Gastrocnemius medialis (tissue), 4 donors: ENCODE results near the gene PLA2G2E. TPM values are rescaled to one million over a fixed set of nuclear protein-coding genes. Genes with fewer than 3 reads are reported as not detected.

Experiments
- ATAC-seq, 2 donors: fragments of 150-250 bp; one replicate each; pipeline ENCODE4 v1.9.1; 2016
- DNase-seq, 2 donors: peaks; one replicate each; pipeline ENCODE4 v3.0.0-alpha.2; 2019
- H3K27ac ChIP-seq, 4 donors: fragments of 200-600 bp; sonication (generic); 1 replicate in 1 of 4; 2 replicates in 3 of 4; pipeline ENCODE4 v1.5.1; 2016 to 2018; ENCODE audit warnings: mild to moderate bottlenecking in 2 of 4, moderate library complexity in 1 of 4
- H3K27me3 ChIP-seq, 3 donors: fragments of 200-600 bp; sonication (generic) in 2 of 3; 1 replicate in 1 of 3; 2 replicates in 2 of 3; pipeline versions ENCODE4 v1.5.1 to v1.6.0; 2016 to 2019; ENCODE audit warnings: mild to moderate bottlenecking in 1 of 3, moderate library complexity in 1 of 3
- H3K36me3 ChIP-seq, 2 donors: fragments of 200-600 bp; sonication (generic) in 1 of 2; one replicate each; pipeline ENCODE4 v1.5.1; 2017 to 2018
- H3K4me1 ChIP-seq, 2 donors: fragments of 200-600 bp; sonication (generic) in 1 of 2; one replicate each; pipeline ENCODE4 v1.5.1; 2016 to 2017; ENCODE audit warnings: mild to moderate bottlenecking in 2 of 2
- H3K4me3 ChIP-seq, 4 donors: fragments of 200-600 bp; sonication (generic) in 3 of 4; 1 replicate in 1 of 4; 2 replicates in 3 of 4; pipeline ENCODE4 v1.5.1; 2016 to 2019; ENCODE audit warnings: mild to moderate bottlenecking in 2 of 4
- H3K9me3 ChIP-seq, 3 donors: fragments of 200-600 bp; sonication (generic) in 2 of 3; 1 replicate in 1 of 3; 2 replicates in 2 of 3; pipeline ENCODE4 v1.5.1; 2016 to 2019
- POLR2A ChIP-seq, 2 donors: fragments of 450-650 bp; IDR thresholded peaks; one replicate each; pipeline ENCODE4 v1.6.1; 2017; ENCODE audit warnings: antibody characterized with exemption in 2 of 2, mild to moderate bottlenecking in 2 of 2, moderate library complexity in 2 of 2
- in situ Hi-C, 4 donors: fragments of 200-750 bp; cut with MboI; loops; one replicate each; pipeline versions ENCODE4 v1.15.0 to v1.8.0; 2017; ENCODE audit warnings: low sequenced_read_pairs in 4 of 4
- intact Hi-C: fragments of 100-400 bp; cut with DNase I; formaldehyde crosslinking; loops from one replicate; pipeline ENCODE4 v1.15.1; 2023; ENCODE audit warnings: low total_unique reads
- total RNA-seq, 4 donors: library from RNA; depleted of rRNA; stranded (reverse); fragments of >200 nt; gene quantifications; one replicate each; pipeline versions ENCODE4 v1.1.0 to v1.2.3, GENCODE V29; 2016
- TF ChIP-seq, protein P1 (sequence below), 5 experiments: fragments of 450-650 bp in 3 of 5; fragments of 200-600 bp in 2 of 5; sonication (generic) in 2 of 5; IDR thresholded peaks in 4 of 5; conservative IDR thresholded peaks in 1 of 5; 1 replicate in 4 of 5; 2 replicates in 1 of 5; pipeline ENCODE4 v1.5.1; 2016 to 2019; ENCODE audit warnings: antibody characterized with exemption in 5 of 5, mild to moderate bottlenecking in 3 of 5, moderate library complexity in 3 of 5

PLA2G2E gene
- total RNA-seq, 4 donors from 2014 or later = not detected

DNA sequence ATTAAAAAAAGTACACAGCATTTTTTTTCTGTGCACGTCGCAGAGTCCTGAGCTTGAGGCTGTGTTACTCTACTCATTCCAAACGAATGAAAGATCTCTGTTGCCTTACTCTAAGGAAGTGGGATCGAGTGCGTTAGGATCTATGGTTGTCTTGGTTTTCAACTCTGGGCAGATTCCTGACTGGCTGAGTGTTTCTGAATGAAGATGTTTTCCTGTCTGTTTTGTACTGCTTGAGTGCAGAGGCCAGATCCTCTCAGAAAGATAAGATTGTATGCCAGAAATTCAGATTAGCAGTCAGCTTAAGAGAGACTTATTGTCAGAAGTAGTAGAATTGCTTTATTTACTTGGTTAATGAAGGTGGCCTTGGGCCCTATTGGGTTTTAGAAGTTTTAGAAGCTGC lies 14.0 kb downstream of the PLA2G2E start:
- TF ChIP-seq, protein P1, sequence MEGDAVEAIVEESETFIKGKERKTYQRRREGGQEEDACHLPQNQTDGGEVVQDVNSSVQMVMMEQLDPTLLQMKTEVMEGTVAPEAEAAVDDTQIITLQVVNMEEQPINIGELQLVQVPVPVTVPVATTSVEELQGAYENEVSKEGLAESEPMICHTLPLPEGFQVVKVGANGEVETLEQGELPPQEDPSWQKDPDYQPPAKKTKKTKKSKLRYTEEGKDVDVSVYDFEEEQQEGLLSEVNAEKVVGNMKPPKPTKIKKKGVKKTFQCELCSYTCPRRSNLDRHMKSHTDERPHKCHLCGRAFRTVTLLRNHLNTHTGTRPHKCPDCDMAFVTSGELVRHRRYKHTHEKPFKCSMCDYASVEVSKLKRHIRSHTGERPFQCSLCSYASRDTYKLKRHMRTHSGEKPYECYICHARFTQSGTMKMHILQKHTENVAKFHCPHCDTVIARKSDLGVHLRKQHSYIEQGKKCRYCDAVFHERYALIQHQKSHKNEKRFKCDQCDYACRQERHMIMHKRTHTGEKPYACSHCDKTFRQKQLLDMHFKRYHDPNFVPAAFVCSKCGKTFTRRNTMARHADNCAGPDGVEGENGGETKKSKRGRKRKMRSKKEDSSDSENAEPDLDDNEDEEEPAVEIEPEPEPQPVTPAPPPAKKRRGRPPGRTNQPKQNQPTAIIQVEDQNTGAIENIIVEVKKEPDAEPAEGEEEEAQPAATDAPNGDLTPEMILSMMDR (IDR thresholded peaks at IDR 0.05 in 4 of 5, conservative IDR thresholded peaks at IDR 0.05 in 1 of 5) = no peak
- TF ChIP-seq POLR2A (IDR thresholded peaks at IDR 0.05) = no peak
- ATAC-seq (no peak), DNase-seq (no peak)
- intact Hi-C loops = no loop called here
- Histone ChIP-seq H3K4me3 (no peak overlapping the region), H3K9me3 (no peaks in the 10 kb centered on the region), H3K27ac (no peak overlapping the region), H3K4me1 (no peaks in the 10 kb centered on the region), H3K27me3 (no peaks in the 10 kb centered on the region), H3K36me3 (peaks cover 0 to 84% of the 10 kb centered on the region in 2 donors)
- in situ Hi-C loops = no loop called here

DNA sequence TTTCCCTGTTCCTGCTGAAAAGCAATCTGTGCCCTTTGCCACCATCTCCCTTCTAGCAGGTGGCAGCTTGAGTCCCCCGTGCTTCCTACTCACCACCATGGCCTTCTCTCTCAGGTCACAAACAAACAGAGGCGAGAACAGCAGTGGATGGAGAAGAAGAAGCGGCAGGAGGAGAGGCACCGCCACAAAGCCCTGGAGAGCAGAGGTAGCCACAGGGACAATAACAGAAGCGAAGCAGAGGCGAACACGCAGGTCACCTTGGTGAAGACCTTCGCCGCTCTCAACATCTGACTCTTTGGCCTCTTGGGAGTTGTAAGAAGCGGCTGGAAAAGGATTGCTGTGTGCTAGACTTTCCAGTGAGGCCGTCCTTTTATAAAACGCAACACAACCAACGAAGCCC lies 16.0 kb downstream of the PLA2G2E start:
- H3K27me3 ChIP-seq = no peaks in the 10 kb centered on the region
- in situ Hi-C loops = no loop called here
- H3K4me1 ChIP-seq = no peaks in the 10 kb centered on the region
- no peak overlapping the region for H3K27ac ChIP-seq
- DNase-seq (no peak), ATAC-seq (no peak)
- TF ChIP-seq POLR2A (IDR thresholded peaks at IDR 0.05) = no peak
- TF ChIP-seq, protein P1 (IDR thresholded peaks at IDR 0.05 in 4 of 5, conservative IDR thresholded peaks at IDR 0.05 in 1 of 5) = no peak
- no peaks in the 10 kb centered on the region for H3K9me3 ChIP-seq
- intact Hi-C loops = no loop called here
- H3K4me3 ChIP-seq = no peak overlapping the region
- H3K36me3 ChIP-seq = peaks cover 0 to 82% of the 10 kb centered on the region in 2 donors

DNA sequence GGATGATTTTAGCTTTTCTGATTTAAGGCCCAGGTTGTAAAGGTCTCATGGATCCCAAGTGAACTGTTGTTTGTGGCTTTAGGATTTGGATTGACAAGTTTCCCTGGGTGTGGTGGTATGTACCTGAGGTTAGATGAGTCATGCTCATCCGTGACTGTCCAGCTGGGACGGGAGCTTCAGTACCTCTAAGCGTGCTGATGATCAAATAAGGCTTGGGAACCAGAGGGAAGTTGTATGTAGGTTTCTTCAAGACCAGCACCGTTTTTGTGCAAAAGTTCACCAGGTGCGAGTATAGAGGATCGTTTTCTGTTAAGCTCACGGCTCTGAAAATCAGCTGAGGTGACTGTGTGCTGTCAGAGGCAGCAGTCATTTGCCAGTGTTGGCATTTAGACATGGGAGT lies 19.8 kb downstream of the PLA2G2E start:
- peaks cover 0 to 78% of the 10 kb centered on the region in 2 donors for H3K36me3 ChIP-seq
- no peak for TF ChIP-seq POLR2A (IDR thresholded peaks at IDR 0.05)
- TF ChIP-seq, protein P1 (IDR thresholded peaks at IDR 0.05 in 4 of 5, conservative IDR thresholded peaks at IDR 0.05 in 1 of 5) = no peak
- ATAC-seq (no peak), DNase-seq (no peak)
- intact Hi-C loops = no loop called here
- H3K4me3 ChIP-seq = no peak overlapping the region
- no peaks in the 10 kb centered on the region for H3K4me1 ChIP-seq
- in situ Hi-C loops = no loop called here
- no peaks in the 10 kb centered on the region for H3K9me3 ChIP-seq
- no peak overlapping the region for H3K27ac ChIP-seq
- H3K27me3 ChIP-seq = no peaks in the 10 kb centered on the region

DNA sequence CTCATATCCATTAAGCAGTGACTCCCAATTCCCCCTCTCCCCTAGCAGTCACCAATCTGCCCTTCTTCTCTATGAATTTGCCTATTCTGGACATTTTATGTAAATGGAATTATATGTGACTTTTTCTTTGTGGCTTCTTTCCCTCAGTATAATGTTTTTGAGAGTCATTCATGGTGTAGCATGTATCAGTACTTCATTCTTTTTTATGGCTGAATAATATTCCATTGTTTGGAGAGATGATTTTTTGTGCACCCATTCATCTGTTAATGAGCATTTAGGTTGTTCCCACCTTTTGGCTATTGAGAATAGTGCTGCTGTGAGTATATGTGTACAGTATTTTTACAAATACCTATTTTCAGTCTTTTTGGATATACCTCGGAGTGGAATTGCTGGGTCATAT lies 21.8 kb downstream of the PLA2G2E start:
- no peak for ATAC-seq
- H3K27me3 ChIP-seq = no peaks in the 10 kb centered on the region
- H3K36me3 ChIP-seq = peaks cover 0 to 74% of the 10 kb centered on the region in 2 donors
- TF ChIP-seq POLR2A (IDR thresholded peaks at IDR 0.05) = no peak
- TF ChIP-seq, protein P1 (IDR thresholded peaks at IDR 0.05 in 4 of 5, conservative IDR thresholded peaks at IDR 0.05 in 1 of 5) = no peak
- in situ Hi-C loops = no loop called here
- H3K27ac ChIP-seq = no peak overlapping the region
- no peaks in the 10 kb centered on the region for H3K4me1 ChIP-seq
- no peak for DNase-seq
- H3K9me3 ChIP-seq = no peaks in the 10 kb centered on the region
- no peak overlapping the region for H3K4me3 ChIP-seq
- intact Hi-C loops = no loop called here

DNA sequence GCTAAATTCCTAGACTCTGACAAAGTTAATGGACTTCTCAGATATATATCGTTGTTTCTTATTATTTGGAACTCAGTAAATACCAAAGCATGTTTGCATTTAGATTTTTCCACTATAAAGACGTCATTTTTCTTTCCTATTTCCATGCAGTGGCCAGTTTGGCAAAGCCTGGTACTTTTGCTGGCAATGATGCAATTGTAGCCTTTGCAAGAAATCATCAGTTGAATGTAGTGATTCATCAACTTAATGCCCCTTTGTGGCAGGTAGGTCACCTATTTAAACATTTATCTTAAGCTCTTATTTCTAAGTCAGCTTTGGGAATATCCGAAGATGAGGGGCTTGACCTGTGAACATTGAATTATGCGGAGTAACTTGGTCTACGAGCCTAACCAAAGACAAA lies 29.2 kb downstream of the PLA2G2E start:
- Histone ChIP-seq H3K36me3 (peaks cover 3 to 65% of the 10 kb centered on the region in 2 donors), H3K27me3 (no peaks in the 10 kb centered on the region), H3K27ac (no peak overlapping the region), H3K4me1 (no peaks in the 10 kb centered on the region), H3K4me3 (no peak overlapping the region), H3K9me3 (no peaks in the 10 kb centered on the region)
- in situ Hi-C loops (no loop called here), intact Hi-C loops (no loop called here)
- no peak for ATAC-seq
- TF ChIP-seq, protein P1 (IDR thresholded peaks at IDR 0.05 in 4 of 5, conservative IDR thresholded peaks at IDR 0.05 in 1 of 5) = no peak
- TF ChIP-seq POLR2A (IDR thresholded peaks at IDR 0.05) = no peak
- DNase-seq = no peak
